Sigmoid colon (tissue), 7 donors: ENCODE results near the gene DAZL. TPM values are rescaled to one million over a fixed set of nuclear protein-coding genes. Genes with fewer than 3 reads are reported as not detected.

ENCODE experiments used
- DNase-seq: peaks from one replicate; pipeline ENCODE4 v3.0.0-alpha.2; 2019
- H3K27ac ChIP-seq, 4 donors: fragments of 200-600 bp; sonication (generic); one replicate each; pipeline ENCODE4 v1.5.1; 2016 to 2019; ENCODE audit warnings: mild to moderate bottlenecking in 1 of 4
- H3K27me3 ChIP-seq, 3 donors: fragments of 200-600 bp; sonication (generic); one replicate each; pipeline ENCODE4 v1.5.1; 2019; ENCODE audit warnings: mild to moderate bottlenecking in 1 of 3
- H3K36me3 ChIP-seq, 4 donors: fragments of 200-600 bp; sonication (generic); one replicate each; pipeline ENCODE4 v1.5.1; 2016 to 2019
- H3K4me1 ChIP-seq, 4 donors: fragments of 200-600 bp; sonication (generic); one replicate each; pipeline ENCODE4 v1.5.1; 2017 to 2019
- H3K4me3 ChIP-seq, 4 donors: fragments of 200-600 bp; sonication (generic); one replicate each; pipeline ENCODE4 v1.5.1; 2017 to 2019; ENCODE audit warnings: mild to moderate bottlenecking in 2 of 4, moderate library complexity in 1 of 4
- H3K9me3 ChIP-seq, 4 donors: fragments of 200-600 bp in 3 of 4; sonication (generic) in 3 of 4; one replicate each; pipeline versions ENCODE4 v1.5.1 to v1.6.1; 2013 to 2019
- EP300 ChIP-seq, 4 donors: sonication (generic); formaldehyde crosslinking; IDR thresholded peaks; one replicate each; pipeline ENCODE4 v1.6.1; 2017; ENCODE audit warnings: antibody characterized with exemption in 4 of 4
- POLR2A ChIP-seq, 2 donors: fragments of 450-650 bp; IDR thresholded peaks; one replicate each; pipeline ENCODE4 v1.6.1; 2016; ENCODE audit warnings: antibody characterized with exemption in 2 of 2, mild to moderate bottlenecking in 2 of 2, moderate library complexity in 2 of 2
- POLR2AphosphoS5 ChIP-seq, 4 donors: sonication (generic); formaldehyde crosslinking; IDR thresholded peaks; one replicate each; pipeline ENCODE4 v1.6.1; 2017; ENCODE audit warnings: antibody characterized with exemption in 4 of 4
- WGBS, 2 donors: extraction: QIAGEN DNeasy Blood & Tissue Kit; methylation state at CpG; one replicate each; pipeline ENCODE4 v1.1.7; 2013; 5-methylcytosine and 5-hydroxymethylcytosine counted together
- intact Hi-C: fragments of 100-400 bp; cut with DNase I; formaldehyde crosslinking; loops from one replicate; pipeline ENCODE4 v1.15.1; 2023
- polyA plus RNA-seq, 3 donors: library from polyadenylated mRNA; stranded (reverse); fragments of 200-250 nt; gene quantifications; one replicate each; pipeline ENCODE4 v1.2.3, GENCODE V29; 2013
- total RNA-seq, 4 donors: library from RNA; depleted of rRNA; stranded (reverse); fragments of >200 nt; gene quantifications; one replicate each; pipeline ENCODE4 v1.1.0, GENCODE V29; 2016
- TF ChIP-seq, protein P1 (sequence below), 4 experiments: fragments of 450-650 bp in 3 of 4; fragments of 200-600 bp in 1 of 4; IDR thresholded peaks; one replicate each; pipeline ENCODE4 v1.5.1; 2016 to 2019; ENCODE audit warnings: antibody characterized with exemption in 4 of 4, mild to moderate bottlenecking in 3 of 4, moderate library complexity in 2 of 4
- donor health status: healthy with polysubstance abuse.
- donor health status: Bipolar disorder and iron deficiency.
- donor health status: healthy.

Gene DAZL
- total and polyA plus RNA-seq, 7 donors, result 0.12 to 0.66 (median 0.38) TPM; not detected in 3

GRCh38 chr3:16559653-16560365 is 45.4 kb downstream of the DAZL start:
- Histone ChIP-seq H3K4me1 (no peaks in the 10 kb centered on the region), H3K36me3 (no peaks in the 10 kb centered on the region), H3K27ac (no peak overlapping the region), H3K4me3 (no peak overlapping the region), H3K27me3 (no peaks in the 10 kb centered on the region), H3K9me3 (peaks cover 0 to 6% (median 2%) of the 10 kb centered on the region in 4 donors)
- WGBS, 2 donors, result 64 to 85% methylated on average over 5 of the region's 5 CpGs
- TF ChIP-seq, protein P1, sequence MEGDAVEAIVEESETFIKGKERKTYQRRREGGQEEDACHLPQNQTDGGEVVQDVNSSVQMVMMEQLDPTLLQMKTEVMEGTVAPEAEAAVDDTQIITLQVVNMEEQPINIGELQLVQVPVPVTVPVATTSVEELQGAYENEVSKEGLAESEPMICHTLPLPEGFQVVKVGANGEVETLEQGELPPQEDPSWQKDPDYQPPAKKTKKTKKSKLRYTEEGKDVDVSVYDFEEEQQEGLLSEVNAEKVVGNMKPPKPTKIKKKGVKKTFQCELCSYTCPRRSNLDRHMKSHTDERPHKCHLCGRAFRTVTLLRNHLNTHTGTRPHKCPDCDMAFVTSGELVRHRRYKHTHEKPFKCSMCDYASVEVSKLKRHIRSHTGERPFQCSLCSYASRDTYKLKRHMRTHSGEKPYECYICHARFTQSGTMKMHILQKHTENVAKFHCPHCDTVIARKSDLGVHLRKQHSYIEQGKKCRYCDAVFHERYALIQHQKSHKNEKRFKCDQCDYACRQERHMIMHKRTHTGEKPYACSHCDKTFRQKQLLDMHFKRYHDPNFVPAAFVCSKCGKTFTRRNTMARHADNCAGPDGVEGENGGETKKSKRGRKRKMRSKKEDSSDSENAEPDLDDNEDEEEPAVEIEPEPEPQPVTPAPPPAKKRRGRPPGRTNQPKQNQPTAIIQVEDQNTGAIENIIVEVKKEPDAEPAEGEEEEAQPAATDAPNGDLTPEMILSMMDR (IDR thresholded peaks at IDR 0.05), result no peak
- TF ChIP-seq POLR2AphosphoS5 (IDR thresholded peaks at IDR 0.05), result no peak
- TF ChIP-seq POLR2A (IDR thresholded peaks at IDR 0.05), result no peak
- TF ChIP-seq EP300 (IDR thresholded peaks at IDR 0.05), result no peak
- DNase-seq, result no peak
- intact Hi-C loops, result no loop called here

DNA sequence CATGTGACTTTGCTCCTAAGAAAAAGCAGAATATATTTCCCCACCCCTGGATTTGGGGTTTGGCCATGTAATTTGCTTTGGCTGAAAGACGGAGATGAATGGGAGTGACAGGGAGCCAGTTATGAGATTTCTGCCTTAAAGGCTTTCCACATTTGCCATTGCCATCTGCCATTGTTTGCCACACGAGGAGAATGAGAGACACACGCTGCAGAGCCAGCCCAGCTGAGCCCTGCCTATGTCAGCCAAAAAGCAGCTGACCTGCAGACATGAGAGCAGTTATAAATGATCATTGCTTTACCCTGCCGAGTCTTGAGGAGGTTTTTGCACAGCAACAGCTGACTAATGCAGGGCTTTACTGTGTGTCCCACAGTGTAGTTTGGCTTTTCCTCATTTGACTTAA is 51.1 kb downstream of the DAZL start:
- no peak for DNase-seq
- Histone ChIP-seq H3K4me3 (no peak overlapping the region), H3K36me3 (no peaks in the 10 kb centered on the region), H3K27ac (no peak overlapping the region), H3K4me1 (peaks cover 0 to 6% (median 3%) of the 10 kb centered on the region in 4 donors), H3K9me3 (no peaks in the 10 kb centered on the region), H3K27me3 (no peaks in the 10 kb centered on the region)
- TF ChIP-seq POLR2A (IDR thresholded peaks at IDR 0.05) (no peak), EP300 (IDR thresholded peaks at IDR 0.05) (no peak), POLR2AphosphoS5 (IDR thresholded peaks at IDR 0.05) (no peak)
- TF ChIP-seq, protein P1 (IDR thresholded peaks at IDR 0.05), result no peak
- 75 to 89% methylated on average over 4 of the region's 4 CpGs for WGBS, 2 donors
- intact Hi-C loops, result no loop called here

- Histone ChIP-seq H3K27ac (no peak overlapping the region), H3K27me3 (no peaks in the 10 kb centered on the region), H3K9me3 (no peaks in the 10 kb centered on the region), H3K4me3 (no peak overlapping the region), H3K36me3 (no peaks in the 10 kb centered on the region), H3K4me1 (peaks cover 0 to 6% (median 3%) of the 10 kb centered on the region in 4 donors)
- no peak for TF ChIP-seq POLR2AphosphoS5 (IDR thresholded peaks at IDR 0.05)
- TF ChIP-seq EP300 (IDR thresholded peaks at IDR 0.05), result no peak
- TF ChIP-seq, protein P1 (IDR thresholded peaks at IDR 0.05), result no peak
- TF ChIP-seq POLR2A (IDR thresholded peaks at IDR 0.05), result no peak
- intact Hi-C loops, result no loop called here
- 73 to 84% methylated on average over 3 of the region's 3 CpGs for WGBS, 2 donors
- DNase-seq, result no peak
Measured at GRCh38 chr3:16552757-16553156, 52.5 kb downstream of the DAZL start.

- no peak for DNase-seq
- Histone ChIP-seq H3K4me1 (peaks cover 0 to 6% (median 3%) of the 10 kb centered on the region in 4 donors), H3K27me3 (no peaks in the 10 kb centered on the region), H3K4me3 (no peak overlapping the region), H3K36me3 (no peaks in the 10 kb centered on the region), H3K27ac (no peak overlapping the region), H3K9me3 (no peaks in the 10 kb centered on the region)
- intact Hi-C loops, result loop anchor here (2.0 kb wide), 2 partner anchors 261 to 283 kb away; no protein-coding TSS in a partner anchor
- no peak for TF ChIP-seq POLR2A (IDR thresholded peaks at IDR 0.05)
- TF ChIP-seq, protein P1 (IDR thresholded peaks at IDR 0.05), result no peak
- no peak for TF ChIP-seq POLR2AphosphoS5 (IDR thresholded peaks at IDR 0.05)
- no peak for TF ChIP-seq EP300 (IDR thresholded peaks at IDR 0.05)
- WGBS, 2 donors, result 90 to 91% methylated on average over 4 of the region's 4 CpGs
Measured at GRCh38 chr3:16551342-16551976, 53.8 kb downstream of the DAZL start.
